ENCODE results near the gene ARHGEF10L. TPM values are rescaled to one million over a fixed set of nuclear protein-coding genes. Genes with fewer than 3 reads are reported as not detected.

Gene ARHGEF10L
- total RNA-seq, 1 donor from 2014 or later: 24.0 TPM

DNA sequence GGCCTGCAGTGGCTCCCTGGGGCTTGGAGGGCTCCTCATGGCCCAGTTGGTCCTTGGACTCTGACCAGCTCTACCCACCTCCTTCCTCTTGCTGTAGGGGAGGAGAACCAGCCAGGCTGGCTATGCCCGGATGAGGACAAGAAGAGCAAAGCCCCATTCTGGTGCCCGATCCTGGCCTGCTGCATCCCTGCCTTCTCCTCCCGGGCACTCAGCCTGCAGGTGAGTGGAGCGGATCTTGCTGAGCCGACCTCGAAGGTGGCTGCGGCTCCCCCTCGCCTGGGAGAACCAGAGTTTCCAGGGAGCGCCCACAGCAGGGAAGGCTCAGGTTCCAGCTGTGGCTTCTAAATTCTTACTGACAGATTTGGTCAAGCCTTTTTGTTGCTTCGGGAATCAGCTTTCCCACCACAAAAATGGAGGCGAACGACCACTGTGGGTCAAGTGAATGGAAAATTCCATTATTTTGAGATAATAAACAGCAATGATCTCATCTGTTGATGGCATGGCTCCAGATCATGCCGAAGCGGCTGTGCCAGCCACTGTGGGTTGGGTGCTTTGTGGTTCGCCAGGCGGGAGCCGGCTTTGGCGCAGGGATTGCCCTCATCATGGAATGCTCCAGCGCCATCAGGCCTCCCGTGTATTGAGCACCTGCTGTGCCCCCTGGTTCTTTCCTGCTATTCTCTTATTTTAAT is 109.1 kb downstream of the ARHGEF10L start:
- Mint-ChIP-seq H3K27ac (ENCODE audit: unreplicated experiment) (peak overlapping the region; percentile 71), H3K27me3 (ENCODE audit: unreplicated experiment) (no peaks in the 10 kb centered on the region)

GRCh38 chr1:17649371-17650106 is 110.0 kb downstream of the ARHGEF10L start:
- TF ChIP-seq, protein P1, sequence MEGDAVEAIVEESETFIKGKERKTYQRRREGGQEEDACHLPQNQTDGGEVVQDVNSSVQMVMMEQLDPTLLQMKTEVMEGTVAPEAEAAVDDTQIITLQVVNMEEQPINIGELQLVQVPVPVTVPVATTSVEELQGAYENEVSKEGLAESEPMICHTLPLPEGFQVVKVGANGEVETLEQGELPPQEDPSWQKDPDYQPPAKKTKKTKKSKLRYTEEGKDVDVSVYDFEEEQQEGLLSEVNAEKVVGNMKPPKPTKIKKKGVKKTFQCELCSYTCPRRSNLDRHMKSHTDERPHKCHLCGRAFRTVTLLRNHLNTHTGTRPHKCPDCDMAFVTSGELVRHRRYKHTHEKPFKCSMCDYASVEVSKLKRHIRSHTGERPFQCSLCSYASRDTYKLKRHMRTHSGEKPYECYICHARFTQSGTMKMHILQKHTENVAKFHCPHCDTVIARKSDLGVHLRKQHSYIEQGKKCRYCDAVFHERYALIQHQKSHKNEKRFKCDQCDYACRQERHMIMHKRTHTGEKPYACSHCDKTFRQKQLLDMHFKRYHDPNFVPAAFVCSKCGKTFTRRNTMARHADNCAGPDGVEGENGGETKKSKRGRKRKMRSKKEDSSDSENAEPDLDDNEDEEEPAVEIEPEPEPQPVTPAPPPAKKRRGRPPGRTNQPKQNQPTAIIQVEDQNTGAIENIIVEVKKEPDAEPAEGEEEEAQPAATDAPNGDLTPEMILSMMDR (IDR thresholded peaks at IDR 0.05): no peak
- Mint-ChIP-seq H3K4me3 (ENCODE audit: unreplicated experiment) (no peak overlapping the region), H3K9me3 (ENCODE audit: unreplicated experiment) (no peaks in the 10 kb centered on the region), H3K4me1 (ENCODE audit: unreplicated experiment) (peaks cover 27% of the 10 kb centered on the region), H3K27ac (ENCODE audit: unreplicated experiment) (no peak overlapping the region), H3K27me3 (ENCODE audit: unreplicated experiment) (no peaks in the 10 kb centered on the region), H3K36me3 (ENCODE audit: unreplicated experiment) (peaks cover 9% of the 10 kb centered on the region)
- DNase-seq (ENCODE audit: extremely low spot score, unreplicated experiment): no peak

More for the DNA sequence above, 109.1 kb downstream of the ARHGEF10L start:
- no peak overlapping the region for H3K4me3 Mint-ChIP-seq (ENCODE audit: unreplicated experiment)
- peaks cover 9% of the 10 kb centered on the region for H3K36me3 Mint-ChIP-seq (ENCODE audit: unreplicated experiment)
- no peak for DNase-seq (ENCODE audit: extremely low spot score, unreplicated experiment)
- H3K4me1 Mint-ChIP-seq (ENCODE audit: unreplicated experiment): peaks cover 20% of the 10 kb centered on the region
- TF ChIP-seq, protein P1 (IDR thresholded peaks at IDR 0.05): no peak
- no peaks in the 10 kb centered on the region for H3K9me3 Mint-ChIP-seq (ENCODE audit: unreplicated experiment)

GRCh38 chr1:17653276-17653675 is 113.8 kb downstream of the ARHGEF10L start:
- no peak for DNase-seq (ENCODE audit: extremely low spot score, unreplicated experiment)
- Mint-ChIP-seq H3K36me3 (ENCODE audit: unreplicated experiment) (peaks cover 14% of the 10 kb centered on the region), H3K4me3 (ENCODE audit: unreplicated experiment) (no peak overlapping the region), H3K27ac (ENCODE audit: unreplicated experiment) (peak overlapping the region; percentile 41), H3K9me3 (ENCODE audit: unreplicated experiment) (no peaks in the 10 kb centered on the region), H3K27me3 (ENCODE audit: unreplicated experiment) (no peaks in the 10 kb centered on the region), H3K4me1 (ENCODE audit: unreplicated experiment) (peaks cover 17% of the 10 kb centered on the region)
- TF ChIP-seq, protein P1 (IDR thresholded peaks at IDR 0.05): no peak

DNA sequence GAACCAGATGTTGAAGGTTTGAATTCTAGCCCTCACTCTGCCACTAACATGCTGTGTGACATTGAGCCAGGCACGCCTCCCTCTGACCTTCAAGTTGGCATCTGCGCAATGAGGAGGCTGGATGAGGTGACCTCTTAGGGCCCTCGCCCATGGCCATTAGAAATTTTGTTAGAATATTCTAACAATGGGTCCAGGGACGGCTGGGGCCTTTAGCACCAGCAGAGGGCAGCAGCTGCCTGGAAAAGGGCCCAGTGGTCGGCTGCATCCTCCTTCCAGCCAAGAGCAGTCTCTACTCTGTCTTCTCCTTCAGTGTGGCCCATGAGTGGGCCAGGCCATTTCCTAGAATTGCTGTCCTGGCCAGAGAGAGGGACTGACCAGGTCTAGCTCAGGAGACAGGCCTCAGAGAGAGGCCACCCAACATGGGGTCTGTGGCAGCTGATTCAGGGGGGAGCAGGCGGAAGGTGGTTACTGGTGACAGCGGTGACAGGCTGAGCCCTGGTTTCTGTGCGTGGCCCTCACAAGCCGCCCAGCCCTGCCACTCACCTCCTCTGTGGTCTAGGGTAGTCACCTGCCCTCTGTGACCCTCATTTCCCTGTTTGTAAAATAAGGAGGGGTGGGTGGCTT is 114.3 kb downstream of the ARHGEF10L start:
- no peaks in the 10 kb centered on the region for H3K27me3 Mint-ChIP-seq (ENCODE audit: unreplicated experiment)
- DNase-seq (ENCODE audit: extremely low spot score, unreplicated experiment): no peak
- H3K36me3 Mint-ChIP-seq (ENCODE audit: unreplicated experiment): peaks cover 18% of the 10 kb centered on the region
- H3K27ac Mint-ChIP-seq (ENCODE audit: unreplicated experiment): peak overlapping the region; percentile 41
- TF ChIP-seq, protein P1 (IDR thresholded peaks at IDR 0.05): peak; percentile 89
- H3K4me3 Mint-ChIP-seq (ENCODE audit: unreplicated experiment): no peak overlapping the region
- H3K9me3 Mint-ChIP-seq (ENCODE audit: unreplicated experiment): no peaks in the 10 kb centered on the region
- peaks cover 11% of the 10 kb centered on the region for H3K4me1 Mint-ChIP-seq (ENCODE audit: unreplicated experiment)

DNA sequence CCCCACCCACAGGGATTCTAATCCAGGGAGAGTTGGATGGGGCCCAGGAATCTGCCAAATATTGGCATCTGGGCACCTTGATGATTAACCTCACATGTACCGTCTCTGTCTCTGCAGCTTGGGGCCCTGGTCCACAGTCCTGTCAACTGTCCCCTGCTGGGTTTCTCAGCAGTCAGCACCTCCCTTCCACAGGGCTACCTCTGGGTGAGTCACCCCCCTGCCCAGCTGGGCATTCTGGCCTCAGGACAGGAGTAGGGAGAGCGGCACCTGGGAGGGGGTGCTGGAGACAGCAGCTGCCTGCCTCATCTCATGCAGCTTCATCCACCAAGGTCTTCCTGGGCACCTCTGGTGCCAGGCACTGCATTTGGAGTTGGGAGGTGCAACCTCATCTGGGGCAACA is 115.0 kb downstream of the ARHGEF10L start:
- H3K4me1 Mint-ChIP-seq (ENCODE audit: unreplicated experiment): peaks cover 9% of the 10 kb centered on the region
- no peaks in the 10 kb centered on the region for H3K27me3 Mint-ChIP-seq (ENCODE audit: unreplicated experiment)
- no peak for DNase-seq (ENCODE audit: extremely low spot score, unreplicated experiment)
- peaks cover 17% of the 10 kb centered on the region for H3K36me3 Mint-ChIP-seq (ENCODE audit: unreplicated experiment)
- no peak overlapping the region for H3K4me3 Mint-ChIP-seq (ENCODE audit: unreplicated experiment)
- no peak overlapping the region for H3K27ac Mint-ChIP-seq (ENCODE audit: unreplicated experiment)
- H3K9me3 Mint-ChIP-seq (ENCODE audit: unreplicated experiment): no peaks in the 10 kb centered on the region
- TF ChIP-seq, protein P1 (IDR thresholded peaks at IDR 0.05): no peak

Measured in osteocyte (in vitro differentiated cells).